NCI-H226 (cell line): ENCODE data around the gene ATRNL1.
A peak's percentile ranks its signal among the peaks of the same experiment; 100 is the strongest.
"Not testable (repeated sequence)": the region's sequence is repeated elsewhere in the genome, so short reads cannot be mapped to it uniquely, and the experiment has no call there.

ENCODE experiments used
- DNase-seq: peaks from one replicate; pipeline ENCODE4 v3.0.0-alpha.2; 2015

ATRNL1 gene

GRCh38 chr10:115239761-115240160 is 146.6 kb downstream of the ATRNL1 start:
- no peak for DNase-seq

DNA sequence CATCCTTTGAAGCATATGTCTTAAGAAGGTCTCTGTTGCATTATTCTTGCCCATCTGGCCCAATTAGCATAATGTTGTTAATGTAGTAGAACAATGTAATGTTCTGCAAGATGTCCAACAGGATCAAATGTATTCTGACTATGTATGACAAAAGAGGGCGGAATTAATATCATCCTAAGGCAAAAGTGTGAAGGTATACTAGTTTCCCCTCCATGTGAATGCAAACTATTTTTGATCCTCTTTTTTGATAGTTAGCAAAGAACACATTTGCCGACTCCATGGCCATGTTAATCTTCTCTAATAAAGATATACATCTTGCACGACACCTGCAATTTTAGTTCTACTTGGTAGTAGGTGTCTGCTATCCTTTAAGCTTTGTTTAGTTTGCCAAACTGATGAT is 157.6 kb downstream of the ATRNL1 start:
- no peak for DNase-seq

DNA sequence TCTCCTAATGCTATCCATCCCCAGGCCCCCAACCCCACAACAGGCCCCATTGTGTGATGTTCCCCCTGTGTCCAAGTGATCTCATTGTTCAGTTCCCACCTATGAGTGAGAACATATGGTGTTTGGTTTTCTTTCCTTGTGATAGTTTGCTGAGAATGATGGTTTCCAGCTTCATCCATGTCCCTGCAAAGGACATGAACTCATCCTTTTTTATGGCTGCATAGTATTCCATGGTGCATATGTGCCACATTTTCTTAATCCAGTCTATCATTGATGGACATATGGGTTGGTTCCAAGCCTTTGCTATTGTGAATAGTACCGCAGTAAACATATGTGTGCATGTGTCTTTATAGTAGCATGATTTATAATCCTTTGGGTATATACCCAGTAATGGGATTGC is 160.6 kb downstream of the ATRNL1 start:
- DNase-seq: not testable (repeated sequence)

GRCh38 chr10:115272482-115272881 is 179.3 kb downstream of the ATRNL1 start:
- DNase-seq: no peak

DNA sequence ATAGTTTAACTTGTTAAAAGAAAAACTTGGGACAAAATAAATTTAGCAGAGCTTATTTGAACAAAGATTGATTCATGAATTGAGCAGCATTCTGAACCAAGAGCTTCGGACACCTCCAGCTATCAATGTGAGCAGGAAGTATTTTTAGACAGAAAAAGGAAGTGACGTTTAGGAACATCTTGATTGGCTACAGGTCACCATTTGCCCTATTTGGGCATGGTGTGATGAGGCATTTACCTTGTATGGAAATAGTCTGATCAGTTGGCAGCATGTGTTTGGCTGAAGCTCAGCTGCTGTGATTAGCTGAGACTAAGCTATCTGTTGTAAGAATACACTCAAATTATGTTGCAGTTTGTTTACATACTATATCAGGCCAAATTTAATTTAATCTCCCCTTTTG is 185.1 kb downstream of the ATRNL1 start:
- DNase-seq: no peak

DNA sequence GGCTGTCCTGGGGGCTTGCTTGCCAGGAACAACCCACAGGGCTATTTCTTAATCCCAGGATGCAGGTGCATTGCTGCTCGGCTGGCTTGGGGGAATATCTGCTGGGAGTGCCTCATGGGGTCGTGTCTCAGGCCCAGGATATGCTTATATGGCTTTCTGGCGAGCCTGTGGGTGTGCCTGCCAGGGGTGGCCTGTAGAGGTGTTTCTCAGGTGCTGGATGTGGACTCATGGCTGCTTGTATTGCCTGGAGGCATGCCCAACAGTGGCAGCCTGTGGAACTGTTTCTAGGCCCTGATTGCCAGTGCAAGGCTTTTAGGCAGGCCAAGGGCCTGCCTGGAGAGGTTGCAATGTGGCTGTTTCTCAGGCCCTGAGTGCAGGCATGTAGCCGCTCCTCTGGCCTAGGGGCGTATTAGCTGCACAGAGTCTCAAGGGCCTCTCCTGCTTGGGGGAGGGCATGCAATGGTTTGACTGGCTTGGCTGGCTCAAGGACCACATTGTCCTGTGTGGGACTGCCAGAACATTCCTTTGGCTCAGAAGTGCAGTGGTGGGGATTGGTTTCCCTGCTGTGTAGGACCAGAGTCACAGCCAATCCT is 202.1 kb downstream of the ATRNL1 start:
- no peak for DNase-seq

DNA sequence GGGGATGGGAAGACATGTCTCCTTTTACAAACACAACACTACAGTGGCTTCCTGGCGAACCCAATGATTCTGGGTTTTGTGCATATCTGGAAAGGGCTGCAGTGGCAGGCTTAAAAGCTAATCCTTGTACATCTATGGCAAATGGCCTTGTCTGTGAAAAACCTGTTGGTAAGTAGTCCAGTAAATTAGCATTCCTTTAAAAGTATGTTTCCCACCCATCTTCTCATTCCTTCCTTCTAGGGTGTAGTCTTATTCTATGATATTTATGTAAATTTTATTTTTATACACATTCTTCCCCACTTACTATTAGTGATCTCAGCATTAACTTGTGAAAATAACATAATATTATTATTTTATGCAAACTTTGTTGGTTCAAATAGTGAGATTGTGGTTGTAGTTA is 206.9 kb downstream of the ATRNL1 start:
- no peak for DNase-seq

- not testable (repeated sequence) for DNase-seq
These were observed 226.5 kb downstream of the ATRNL1 start for GRCh38 chr10:115319669-115320068.

GRCh38 chr10:115321360-115321759 is 228.2 kb downstream of the ATRNL1 start:
- no peak for DNase-seq

GRCh38 chr10:115328331-115328730 is 235.2 kb downstream of the ATRNL1 start:
- no peak for DNase-seq

DNA sequence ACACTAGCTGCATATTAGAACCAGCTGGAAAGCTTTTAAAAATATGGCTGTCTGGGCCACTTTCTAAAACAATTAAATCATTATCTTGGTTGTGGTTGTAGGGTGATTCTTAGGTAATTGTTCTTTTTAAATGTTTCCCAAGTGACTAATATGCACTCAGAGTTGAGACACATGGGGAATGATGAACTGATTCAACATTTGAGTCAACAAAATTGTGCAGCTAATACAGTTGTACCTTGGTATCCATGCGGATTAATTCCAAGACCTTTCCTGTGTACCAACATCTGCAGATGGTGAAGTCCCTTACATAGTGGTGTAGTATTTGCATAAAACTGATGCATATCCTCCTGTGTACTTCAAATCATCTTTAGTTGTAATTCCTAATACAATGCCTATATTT is 242.2 kb downstream of the ATRNL1 start:
- no peak for DNase-seq

DNA sequence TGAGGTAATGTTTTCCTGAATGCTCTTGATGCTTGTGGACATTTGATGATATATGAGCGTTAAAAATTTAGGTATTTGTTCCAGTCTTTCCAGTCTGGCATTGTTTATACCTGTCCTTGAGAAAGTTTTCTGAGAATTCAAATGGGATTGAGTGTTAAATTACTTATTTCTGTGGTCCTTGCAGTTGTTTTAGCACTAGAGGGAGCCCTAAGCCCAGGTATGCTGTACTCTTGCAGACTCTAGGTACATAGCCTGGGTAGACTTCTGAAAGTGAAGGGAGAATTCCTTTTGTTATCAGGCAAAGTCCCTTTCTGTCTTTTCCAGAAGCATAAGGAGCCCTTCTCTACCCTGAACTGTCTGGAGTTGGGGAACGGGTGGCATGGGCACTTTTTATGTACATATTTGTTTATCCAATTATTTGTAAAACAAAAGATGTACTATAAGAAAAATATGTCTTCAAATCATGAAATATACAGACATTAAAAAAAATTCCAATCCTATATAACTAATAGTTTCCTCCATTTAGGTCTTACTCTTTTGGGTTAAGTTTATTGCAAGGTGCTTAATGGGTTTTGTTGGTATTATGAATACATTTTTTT is 262.1 kb downstream of the ATRNL1 start:
- DNase-seq: peak; percentile 10

GRCh38 chr10:115367920-115368319 is 274.8 kb downstream of the ATRNL1 start:
- DNase-seq: not testable (repeated sequence)

GRCh38 chr10:115379064-115379463 is 285.9 kb downstream of the ATRNL1 start:
- no peak for DNase-seq

- DNase-seq: no peak
These were observed 291.5 kb downstream of the ATRNL1 start for GRCh38 chr10:115384665-115385064.

DNA sequence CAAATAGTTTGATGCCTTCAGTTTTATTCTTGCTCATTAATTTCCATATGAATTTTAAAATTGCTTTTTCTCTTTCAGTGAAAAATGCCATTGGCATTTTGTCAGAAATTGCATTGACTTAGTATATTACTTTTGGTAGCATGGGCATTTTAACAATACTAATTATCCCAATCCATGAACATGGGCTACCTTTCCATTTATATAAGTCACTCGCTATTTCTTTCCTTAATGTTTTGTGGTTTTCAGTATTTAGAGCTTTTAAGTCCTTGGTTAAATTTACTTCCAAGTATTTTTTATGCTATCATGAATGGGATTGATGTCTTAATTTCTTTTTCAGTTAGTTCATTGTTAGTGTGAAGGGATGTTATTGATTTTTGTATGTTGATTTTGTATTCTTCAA is 297.4 kb downstream of the ATRNL1 start:
- DNase-seq: no peak

GRCh38 chr10:115398026-115398425 is 304.9 kb downstream of the ATRNL1 start:
- no peak for DNase-seq

GRCh38 chr10:115402699-115403098 is 309.5 kb downstream of the ATRNL1 start:
- DNase-seq: peak; percentile 46

DNA sequence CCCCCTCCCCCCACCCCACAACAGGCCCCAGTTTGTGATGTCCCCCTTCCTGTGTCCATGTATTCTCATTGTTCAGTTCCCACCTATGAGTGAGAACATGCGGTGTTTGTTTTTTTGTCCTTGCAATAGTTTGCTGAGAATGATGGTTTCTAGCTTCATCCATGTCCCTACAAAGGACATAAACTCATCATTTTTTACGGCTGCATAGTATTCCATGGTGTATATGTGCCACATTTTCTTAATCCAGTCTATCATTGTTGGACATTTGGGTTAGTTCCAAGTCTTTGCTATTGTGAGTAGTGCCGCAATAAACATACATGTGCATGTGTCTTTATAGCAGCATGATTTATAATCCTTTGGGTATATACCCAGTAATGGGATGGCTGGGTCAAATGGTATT is 312.7 kb downstream of the ATRNL1 start:
- not testable (repeated sequence) for DNase-seq

DNA sequence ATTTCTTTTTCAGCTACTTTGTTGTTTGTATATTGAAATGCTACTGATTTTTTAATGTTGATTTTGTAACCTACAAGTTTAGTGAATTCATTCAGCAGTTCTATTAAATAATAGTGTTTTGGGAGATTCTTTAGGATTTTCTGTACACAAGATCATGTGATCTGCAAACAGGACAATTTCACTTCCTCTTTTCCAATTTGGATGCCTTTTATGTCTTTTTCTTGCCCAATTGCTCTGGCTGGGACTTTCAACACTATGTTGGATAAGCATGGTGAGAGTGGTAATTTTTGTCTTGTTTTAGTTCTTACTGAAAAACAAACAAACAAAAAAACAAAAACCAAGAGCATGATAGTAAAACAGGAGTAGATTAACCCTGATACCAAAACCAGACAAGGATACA is 316.2 kb downstream of the ATRNL1 start:
- no peak for DNase-seq

DNA sequence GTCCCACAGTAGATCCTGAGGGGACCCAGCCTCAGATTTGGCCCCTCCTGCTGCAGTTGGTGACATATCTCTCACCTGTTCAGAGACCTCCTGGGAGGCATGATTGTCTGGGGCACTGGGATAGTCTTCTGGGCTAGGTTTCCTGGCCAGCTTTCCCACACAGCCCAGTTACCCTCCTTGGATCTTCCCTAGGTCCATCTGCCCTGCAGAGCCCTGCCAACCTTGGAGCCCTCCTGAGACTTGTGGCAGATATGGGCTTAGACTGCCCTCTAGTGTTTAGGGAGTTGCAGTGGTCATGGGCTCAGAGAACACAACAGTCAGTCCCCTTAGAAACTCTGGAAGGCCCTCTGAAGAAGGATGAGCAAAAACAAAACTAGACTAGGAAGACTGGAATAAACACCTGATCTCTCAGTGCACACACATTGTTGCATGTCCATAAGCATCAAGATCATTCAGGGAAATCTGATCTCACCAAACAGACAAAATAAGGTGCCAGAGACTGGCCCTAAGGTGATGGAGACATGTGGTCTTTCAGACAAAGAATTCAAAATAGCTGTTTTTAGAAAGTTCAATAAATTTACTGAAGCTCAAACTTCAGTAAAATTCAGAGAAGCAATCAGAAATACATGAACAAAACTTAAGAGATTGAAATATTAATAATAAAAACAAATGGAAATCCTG is 324.6 kb downstream of the ATRNL1 start:
- peak; percentile 6 for DNase-seq

- DNase-seq: no peak
These were observed 329.5 kb downstream of the ATRNL1 start for GRCh38 chr10:115422624-115423023.

DNA sequence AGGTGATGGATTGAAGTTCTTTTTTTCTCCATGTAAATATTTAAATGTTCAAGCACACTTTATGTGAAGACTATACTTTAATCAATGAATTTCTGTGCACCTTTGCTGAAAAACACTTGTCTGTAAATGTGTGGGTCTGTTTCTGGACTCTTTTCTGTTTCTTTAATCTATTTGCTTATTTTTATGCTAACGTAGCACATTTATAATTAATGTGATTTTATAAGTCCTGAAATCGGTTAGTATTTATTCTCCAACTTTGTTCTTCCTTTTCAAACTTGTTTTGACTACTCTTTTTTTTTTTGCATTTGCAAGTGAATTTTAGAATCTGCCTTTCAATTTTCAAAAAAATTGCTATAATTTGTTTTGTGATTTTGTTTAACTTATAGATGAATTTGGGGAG is 334.4 kb downstream of the ATRNL1 start:
- no peak for DNase-seq

GRCh38 chr10:115432188-115432819 is 339.1 kb downstream of the ATRNL1 start:
- DNase-seq: no peak
